ENCODE measurements around the gene ACOT13.
"Not testable (repeated sequence)": the region's sequence is repeated elsewhere in the genome, so short reads cannot be mapped to it uniquely, and the experiment has no call there.

The ACOT13 gene

GRCh38 chr6:24664046-24664987 lies 2.6 kb upstream of the ACOT13 start:
- no peaks in the 10 kb centered on the region for H3K27me3 ChIP-seq (ENCODE audit: control insufficient read depth, insufficient read depth, low read length)
- no peak overlapping the region for H3K9ac ChIP-seq (ENCODE audit: low read length)
- no peaks in the 10 kb centered on the region for H3K9me3 ChIP-seq (ENCODE audit: control insufficient read depth, low read length)
- no peak overlapping the region for H3K4me3 ChIP-seq (ENCODE audit: low read length)
- no peaks in the 10 kb centered on the region for H3K36me3 ChIP-seq (ENCODE audit: control insufficient read depth, insufficient read depth, low read length)
- H3K4me1 ChIP-seq (ENCODE audit: control insufficient read depth, insufficient read depth, low read length) = peaks cover 6% of the 10 kb centered on the region

DNA sequence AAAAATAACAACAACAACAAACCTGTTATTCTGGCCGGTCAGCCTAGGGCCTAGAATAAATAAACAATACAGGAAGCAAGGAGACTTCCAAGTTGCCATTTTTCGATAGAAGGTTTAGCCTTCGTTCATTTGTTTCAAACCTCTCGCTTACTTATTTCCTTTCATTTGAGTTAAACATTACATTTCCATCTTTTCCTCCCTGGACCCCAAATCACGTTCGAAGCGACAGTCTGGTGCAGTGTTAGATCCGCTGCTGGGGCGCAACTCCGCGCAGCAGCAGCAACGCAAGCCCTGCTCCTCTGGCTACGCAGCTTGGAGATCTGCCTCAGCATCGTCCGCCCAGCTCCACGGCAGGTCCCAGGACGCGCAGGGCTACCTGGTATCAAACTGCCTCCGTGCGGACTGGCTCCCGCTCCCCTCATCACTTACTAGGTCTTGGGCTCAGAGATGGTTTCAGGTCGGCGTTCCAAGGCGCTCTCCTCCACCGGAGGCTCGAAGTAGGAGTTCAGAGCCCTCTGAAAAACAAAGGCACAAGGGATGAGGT lies 708 bp upstream of the ACOT13 start:
- Histone ChIP-seq H3K36me3 (ENCODE audit: control insufficient read depth, insufficient read depth, low read length) (no peaks in the 10 kb centered on the region), H3K4me3 (ENCODE audit: low read length) (peak overlapping the region; percentile 97), H3K9ac (ENCODE audit: low read length) (peak overlapping the region; percentile 92), H3K9me3 (ENCODE audit: control insufficient read depth, low read length) (no peaks in the 10 kb centered on the region), H3K27me3 (ENCODE audit: control insufficient read depth, insufficient read depth, low read length) (no peaks in the 10 kb centered on the region), H3K4me1 (ENCODE audit: control insufficient read depth, insufficient read depth, low read length) (no peaks in the 10 kb centered on the region)

GRCh38 chr6:24667378-24667803 lies 514 bp downstream of the ACOT13 start:
- Histone ChIP-seq H3K4me1 (ENCODE audit: control insufficient read depth, insufficient read depth, low read length) (no peaks in the 10 kb centered on the region), H3K36me3 (ENCODE audit: control insufficient read depth, insufficient read depth, low read length) (no peaks in the 10 kb centered on the region), H3K4me3 (ENCODE audit: low read length) (peak overlapping the region; percentile 97), H3K27me3 (ENCODE audit: control insufficient read depth, insufficient read depth, low read length) (no peaks in the 10 kb centered on the region), H3K9ac (ENCODE audit: low read length) (peak overlapping the region; percentile 92), H3K9me3 (ENCODE audit: control insufficient read depth, low read length) (no peaks in the 10 kb centered on the region)

GRCh38 chr6:24668066-24668996 lies 1.5 kb downstream of the ACOT13 start:
- H3K9me3 ChIP-seq (ENCODE audit: control insufficient read depth, low read length); H3K4me3 ChIP-seq (ENCODE audit: low read length); H3K27me3 ChIP-seq (ENCODE audit: control insufficient read depth, insufficient read depth, low read length); H3K9ac ChIP-seq (ENCODE audit: low read length); H3K36me3 ChIP-seq (ENCODE audit: control insufficient read depth, insufficient read depth, low read length); H3K4me1 ChIP-seq (ENCODE audit: control insufficient read depth, insufficient read depth, low read length): not testable (repeated sequence)

- Histone ChIP-seq H3K9ac (ENCODE audit: low read length) (no peak overlapping the region), H3K27me3 (ENCODE audit: control insufficient read depth, insufficient read depth, low read length) (no peaks in the 10 kb centered on the region), H3K9me3 (ENCODE audit: control insufficient read depth, low read length) (no peaks in the 10 kb centered on the region), H3K36me3 (ENCODE audit: control insufficient read depth, insufficient read depth, low read length) (no peaks in the 10 kb centered on the region), H3K4me3 (ENCODE audit: low read length) (no peak overlapping the region), H3K4me1 (ENCODE audit: control insufficient read depth, insufficient read depth, low read length) (no peaks in the 10 kb centered on the region)
Observed at GRCh38 chr6:24668997-24669361, 2.1 kb downstream of the ACOT13 start.

DNA sequence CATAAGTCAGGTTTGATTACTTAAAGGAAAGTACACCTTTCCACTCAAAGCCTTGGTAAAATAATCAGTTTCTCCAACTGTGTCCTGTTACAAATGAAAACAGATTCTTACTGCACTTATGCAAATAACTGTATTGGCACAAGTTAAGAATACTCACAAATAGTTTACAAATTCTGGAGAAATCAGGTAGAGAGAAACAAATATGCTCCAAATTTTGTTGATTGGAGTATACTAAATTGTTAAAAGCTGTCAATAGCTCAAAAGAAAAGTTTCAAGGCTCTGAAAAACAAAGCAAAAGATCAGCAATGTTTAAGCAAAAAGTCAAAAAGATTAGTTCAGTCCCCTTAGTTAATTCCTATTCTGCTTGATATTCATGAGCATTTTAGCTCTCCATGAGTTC lies 3.6 kb downstream of the ACOT13 start:
- H3K27me3 ChIP-seq (ENCODE audit: control insufficient read depth, insufficient read depth, low read length) = not testable (repeated sequence)

GRCh38 chr6:24671077-24671476 lies 4.2 kb downstream of the ACOT13 start:
- H3K36me3 ChIP-seq (ENCODE audit: control insufficient read depth, insufficient read depth, low read length); H3K27me3 ChIP-seq (ENCODE audit: control insufficient read depth, insufficient read depth, low read length); H3K4me1 ChIP-seq (ENCODE audit: control insufficient read depth, insufficient read depth, low read length); H3K4me3 ChIP-seq (ENCODE audit: low read length); H3K9me3 ChIP-seq (ENCODE audit: control insufficient read depth, low read length); H3K9ac ChIP-seq (ENCODE audit: low read length): not testable (repeated sequence)

More for the DNA sequence above, 3.6 kb downstream of the ACOT13 start:
- H3K9me3 ChIP-seq (ENCODE audit: control insufficient read depth, low read length); H3K9ac ChIP-seq (ENCODE audit: low read length); H3K4me3 ChIP-seq (ENCODE audit: low read length); H3K4me1 ChIP-seq (ENCODE audit: control insufficient read depth, insufficient read depth, low read length); H3K36me3 ChIP-seq (ENCODE audit: control insufficient read depth, insufficient read depth, low read length): not testable (repeated sequence)

- H3K4me3 ChIP-seq (ENCODE audit: low read length) = no peak overlapping the region
- H3K4me1 ChIP-seq (ENCODE audit: control insufficient read depth, insufficient read depth, low read length) = no peaks in the 10 kb centered on the region
- H3K36me3 ChIP-seq (ENCODE audit: control insufficient read depth, insufficient read depth, low read length) = no peaks in the 10 kb centered on the region
- no peaks in the 10 kb centered on the region for H3K27me3 ChIP-seq (ENCODE audit: control insufficient read depth, insufficient read depth, low read length)
- no peak overlapping the region for H3K9ac ChIP-seq (ENCODE audit: low read length)
- H3K9me3 ChIP-seq (ENCODE audit: control insufficient read depth, low read length) = no peaks in the 10 kb centered on the region
Observed at GRCh38 chr6:24672620-24673182, 5.8 kb downstream of the ACOT13 start.

DNA sequence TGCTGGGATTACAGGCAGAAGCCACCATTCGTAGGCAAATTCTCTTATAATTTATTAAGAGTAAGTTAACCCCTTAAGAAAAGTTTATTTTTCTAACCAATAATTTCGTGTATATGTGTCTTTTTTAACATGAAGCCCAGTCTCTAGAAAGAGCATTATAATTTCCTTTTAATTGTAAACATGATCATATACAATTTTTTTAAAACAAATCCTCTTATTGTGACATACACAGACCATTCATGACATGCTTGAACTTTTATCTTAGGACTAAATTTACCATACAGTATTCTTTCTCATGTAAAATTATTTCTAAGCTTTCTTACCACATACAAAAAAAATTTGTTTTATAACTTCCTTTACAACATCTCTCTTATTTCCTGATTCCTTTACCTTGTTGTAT lies 6.7 kb downstream of the ACOT13 start:
- Histone ChIP-seq H3K9ac (ENCODE audit: low read length) (no peak overlapping the region), H3K27me3 (ENCODE audit: control insufficient read depth, insufficient read depth, low read length) (no peaks in the 10 kb centered on the region), H3K9me3 (ENCODE audit: control insufficient read depth, low read length) (no peaks in the 10 kb centered on the region), H3K36me3 (ENCODE audit: control insufficient read depth, insufficient read depth, low read length) (no peaks in the 10 kb centered on the region), H3K4me1 (ENCODE audit: control insufficient read depth, insufficient read depth, low read length) (no peaks in the 10 kb centered on the region), H3K4me3 (ENCODE audit: low read length) (no peak overlapping the region)

DNA sequence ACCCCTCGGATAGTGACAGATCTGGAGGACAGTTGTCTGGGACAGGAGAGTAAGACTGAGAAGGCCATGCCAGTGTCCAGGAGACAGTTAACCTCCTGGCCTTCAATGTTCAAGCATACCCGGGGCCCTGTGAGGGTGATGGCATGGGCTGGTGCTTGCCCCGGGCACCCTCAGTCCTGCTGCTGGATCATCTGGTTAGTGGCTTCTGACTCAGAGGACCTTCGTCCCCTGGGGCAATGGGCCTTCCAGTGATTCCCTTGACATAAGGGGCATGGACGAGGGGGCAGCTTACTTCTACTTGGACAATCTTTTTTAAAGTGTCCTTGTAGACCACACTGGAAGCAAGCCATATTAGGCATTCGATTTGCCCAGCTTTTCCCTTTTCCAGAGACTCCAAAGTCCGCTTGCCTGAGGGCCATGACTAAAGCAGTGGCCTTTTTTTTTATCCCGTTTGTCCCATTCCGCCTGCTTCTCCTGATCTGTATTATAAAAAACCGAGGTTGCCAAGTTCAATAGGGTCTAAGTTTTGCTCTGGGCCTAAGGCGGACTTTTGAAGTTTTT lies 12.0 kb downstream of the ACOT13 start:
- H3K9ac ChIP-seq (ENCODE audit: low read length); H3K4me1 ChIP-seq (ENCODE audit: control insufficient read depth, insufficient read depth, low read length); H3K27me3 ChIP-seq (ENCODE audit: control insufficient read depth, insufficient read depth, low read length): not testable (repeated sequence)

DNA sequence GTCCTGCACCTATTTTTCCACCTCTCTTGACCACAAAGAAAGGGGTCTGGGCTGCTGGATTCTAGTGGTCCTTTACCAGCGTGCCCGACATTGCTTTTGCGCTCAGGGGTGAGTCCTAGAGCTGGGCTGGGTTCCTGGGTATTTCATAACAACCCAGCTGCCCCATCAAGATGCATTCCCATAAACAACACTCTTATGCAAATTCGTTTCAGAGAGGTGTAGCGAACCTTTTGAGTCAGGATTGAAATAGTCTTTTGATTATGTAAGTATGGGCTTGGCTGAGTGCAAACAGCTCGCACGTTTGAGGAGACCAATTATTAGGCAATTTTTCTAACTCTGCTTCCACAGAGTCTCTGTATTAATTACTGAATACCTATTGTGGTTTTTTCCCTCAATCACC lies 13.7 kb downstream of the ACOT13 start:
- no peaks in the 10 kb centered on the region for H3K27me3 ChIP-seq (ENCODE audit: control insufficient read depth, insufficient read depth, low read length)
- H3K9ac ChIP-seq (ENCODE audit: low read length) = no peak overlapping the region
- H3K4me3 ChIP-seq (ENCODE audit: low read length) = no peak overlapping the region
- no peaks in the 10 kb centered on the region for H3K9me3 ChIP-seq (ENCODE audit: control insufficient read depth, low read length)
- H3K4me1 ChIP-seq (ENCODE audit: control insufficient read depth, insufficient read depth, low read length) = no peaks in the 10 kb centered on the region
- H3K36me3 ChIP-seq (ENCODE audit: control insufficient read depth, insufficient read depth, low read length) = no peaks in the 10 kb centered on the region

More for the DNA sequence above, 12.0 kb downstream of the ACOT13 start:
- H3K9me3 ChIP-seq (ENCODE audit: control insufficient read depth, low read length); H3K4me3 ChIP-seq (ENCODE audit: low read length); H3K36me3 ChIP-seq (ENCODE audit: control insufficient read depth, insufficient read depth, low read length): not testable (repeated sequence)
